GM23338 (cell line): Measurements from ENCODE around the gene TMA7B.

Source experiments
- CREB1 ChIP-seq: fragments of 250-450 bp; sonication (Bioruptor Pico); IDR thresholded peaks from 2 replicates; pipeline ENCODE4 v1.5.0; 2020; ENCODE audit warnings: low read depth, mild to moderate bottlenecking, moderate library complexity
- CTCF ChIP-seq, 2 experiments: fragments of 200-600 bp in 1 of 2; sonication (generic) in 1 of 2; conservative IDR thresholded peaks; 2 replicates each; pipeline versions ENCODE4 v1.5.1 to v1.6.1; 2016 to 2017; ENCODE audit warnings: antibody characterized with exemption in 2 of 2, low read depth in 2 of 2, mild to moderate bottlenecking in 2 of 2, moderate library complexity in 1 of 2
- ETS1 ChIP-seq: IDR thresholded peaks from 2 replicates; pipeline ENCODE4 v1.6.1; 2016; ENCODE audit warnings: antibody characterized with exemption
- EZH2 ChIP-seq: fragments of 200-600 bp; sonication (generic); IDR thresholded peaks from one replicate; pipeline ENCODE4 v1.8.0; 2017; ENCODE audit warnings: antibody characterized with exemption, mild to moderate bottlenecking, low read depth; ENCODE audit not compliant: unreplicated experiment
- EZH2phosphoT487 ChIP-seq: fragments of 200-600 bp; sonication (generic); IDR thresholded peaks from one replicate; pipeline ENCODE4 v1.8.1; 2018; ENCODE audit warnings: antibody characterized with exemption; ENCODE audit not compliant: unreplicated experiment
- JUNB ChIP-seq: IDR thresholded peaks from one replicate; pipeline ENCODE4 v1.6.1; 2016; ENCODE audit warnings: antibody characterized with exemption; ENCODE audit not compliant: unreplicated experiment
- POLR2AphosphoS5 ChIP-seq: IDR thresholded peaks from 2 replicates; pipeline ENCODE4 v1.6.1; 2016; ENCODE audit warnings: antibody characterized with exemption, low read depth
- REST ChIP-seq: IDR thresholded peaks from one replicate; pipeline ENCODE4 v1.6.1; 2018; ENCODE audit warnings: antibody characterized with exemption; ENCODE audit not compliant: unreplicated experiment
- STAT1 ChIP-seq: IDR thresholded peaks from one replicate; pipeline ENCODE4 v1.6.1; 2016; ENCODE audit warnings: antibody characterized with exemption; ENCODE audit not compliant: unreplicated experiment
- ZNF331 ChIP-seq: fragments of 250-450 bp; sonication (Bioruptor Pico); IDR thresholded peaks from 2 replicates; pipeline ENCODE4 v1.5.0; 2020; ENCODE audit warnings: low read depth, mild to moderate bottlenecking, moderate library complexity

GRCh38 chr22:39996732-39997131 is 36.5 kb downstream of the TMA7B start:
- no peak for TF ChIP-seq CTCF (conservative IDR thresholded peaks at IDR 0.05; ENCODE audit: low read depth in 2 of 2)
- no peak for TF ChIP-seq ZNF331 (CRISPR knock-in tag)
- no peak for TF ChIP-seq REST
- TF ChIP-seq EZH2phosphoT487, result no peak
- no peak for TF ChIP-seq EZH2
- no peak for TF ChIP-seq POLR2AphosphoS5
- TF ChIP-seq ETS1, result no peak
- TF ChIP-seq CREB1, result no peak
- no peak for TF ChIP-seq STAT1
- no peak for TF ChIP-seq JUNB
